GM19023 (cell line): ENCODE results near the gene MARCHF5.

Source experiments
- ATAC-seq: cut with Tn5 transposase; IDR thresholded peaks from one replicate; pipeline ENCODE4 v1.9.1; 2021; ENCODE audit warnings: mild to moderate bottlenecking, moderate library complexity; ENCODE audit not compliant: unreplicated experiment

The MARCHF5 gene, protein sequence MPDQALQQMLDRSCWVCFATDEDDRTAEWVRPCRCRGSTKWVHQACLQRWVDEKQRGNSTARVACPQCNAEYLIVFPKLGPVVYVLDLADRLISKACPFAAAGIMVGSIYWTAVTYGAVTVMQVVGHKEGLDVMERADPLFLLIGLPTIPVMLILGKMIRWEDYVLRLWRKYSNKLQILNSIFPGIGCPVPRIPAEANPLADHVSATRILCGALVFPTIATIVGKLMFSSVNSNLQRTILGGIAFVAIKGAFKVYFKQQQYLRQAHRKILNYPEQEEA

DNA sequence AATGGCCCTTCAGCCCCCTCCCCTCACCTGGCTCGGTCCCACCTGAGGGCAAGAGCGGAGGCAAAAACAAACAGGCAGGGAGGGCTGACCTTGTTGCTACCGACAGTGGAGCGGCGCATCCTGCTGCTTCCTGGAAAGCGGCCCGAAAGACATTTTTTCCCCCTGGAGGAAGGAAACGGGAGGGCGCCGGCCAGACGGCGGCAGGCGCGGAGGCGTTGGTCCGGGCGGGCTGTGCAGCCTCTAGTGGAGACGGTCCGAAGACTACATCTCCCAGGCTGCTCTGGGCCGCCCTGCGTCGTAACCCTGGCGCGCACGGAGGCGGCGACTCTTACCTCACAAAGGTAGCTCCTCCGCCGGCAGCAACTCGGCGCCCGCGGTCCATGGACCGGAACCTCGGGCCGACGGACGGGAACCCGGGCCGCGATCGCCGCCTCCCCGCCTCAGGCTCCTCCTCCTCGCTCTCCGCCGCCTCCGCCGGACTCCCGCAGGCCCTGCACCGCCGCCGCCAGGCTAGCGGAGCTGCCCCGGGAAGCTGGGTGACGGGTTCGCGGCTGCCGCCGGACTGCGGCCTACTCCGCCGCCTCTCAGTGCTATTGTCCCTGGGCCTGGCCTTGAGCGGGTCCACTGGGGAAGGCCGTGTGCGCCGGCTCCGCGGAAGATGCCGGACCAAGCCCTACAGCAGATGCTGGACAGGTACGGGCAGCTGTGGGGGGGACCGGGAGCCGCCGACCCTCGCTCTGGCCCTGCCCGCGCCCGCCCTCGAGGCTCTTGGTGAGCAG lies at the start of gene MARCHF5, which contains the start of gene CPEB3:
Gene MARCHF5, plus strand, starts transcription at position 331 of the 779 bp plus-strand sequence. Its CDS starts 328 bp downstream, at position 659.
Gene CPEB3, minus strand, starts transcription at position 242 of the 779 bp plus-strand sequence. CDS start 50,728 bp downstream, outside the sequence.
- peak; percentile 99 for ATAC-seq

DNA sequence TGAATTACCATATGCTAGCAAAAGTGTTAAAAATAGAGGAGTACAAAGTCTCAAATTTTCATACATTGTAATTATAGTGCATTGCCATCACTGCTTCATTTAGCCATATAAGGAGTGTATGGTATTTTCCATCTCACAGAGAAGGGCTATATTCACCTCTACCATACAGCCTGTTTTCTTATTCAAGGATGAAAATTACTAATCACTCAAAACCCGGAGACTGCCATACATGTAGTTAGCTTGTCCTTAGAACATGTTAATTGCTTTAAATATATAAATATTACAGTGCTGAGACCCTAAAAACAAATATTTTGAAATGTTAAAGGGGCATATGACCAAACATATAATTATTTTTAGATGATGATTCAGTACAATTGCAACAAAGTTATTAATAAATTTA lies 49.5 kb upstream of the MARCHF5 start:
- no peak for ATAC-seq

DNA sequence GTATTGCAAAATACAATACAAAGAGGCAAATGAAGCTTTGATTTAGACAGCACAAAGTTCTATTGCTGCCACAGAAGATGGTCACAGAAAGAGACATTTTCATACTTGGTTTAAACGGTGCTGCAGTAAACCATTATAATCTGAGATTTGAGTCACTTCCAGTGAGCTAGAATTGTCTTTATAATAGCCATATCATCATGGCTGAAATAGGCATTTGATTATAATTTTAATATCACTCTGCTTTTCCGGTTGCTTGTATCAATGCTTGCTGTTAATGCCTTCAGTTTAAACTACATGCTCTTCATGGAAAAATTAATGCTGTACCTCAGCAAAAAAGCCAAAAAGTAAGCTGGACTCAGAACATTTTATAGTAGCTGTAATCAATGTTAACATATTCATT lies 48.6 kb upstream of the MARCHF5 start:
- no peak for ATAC-seq

DNA sequence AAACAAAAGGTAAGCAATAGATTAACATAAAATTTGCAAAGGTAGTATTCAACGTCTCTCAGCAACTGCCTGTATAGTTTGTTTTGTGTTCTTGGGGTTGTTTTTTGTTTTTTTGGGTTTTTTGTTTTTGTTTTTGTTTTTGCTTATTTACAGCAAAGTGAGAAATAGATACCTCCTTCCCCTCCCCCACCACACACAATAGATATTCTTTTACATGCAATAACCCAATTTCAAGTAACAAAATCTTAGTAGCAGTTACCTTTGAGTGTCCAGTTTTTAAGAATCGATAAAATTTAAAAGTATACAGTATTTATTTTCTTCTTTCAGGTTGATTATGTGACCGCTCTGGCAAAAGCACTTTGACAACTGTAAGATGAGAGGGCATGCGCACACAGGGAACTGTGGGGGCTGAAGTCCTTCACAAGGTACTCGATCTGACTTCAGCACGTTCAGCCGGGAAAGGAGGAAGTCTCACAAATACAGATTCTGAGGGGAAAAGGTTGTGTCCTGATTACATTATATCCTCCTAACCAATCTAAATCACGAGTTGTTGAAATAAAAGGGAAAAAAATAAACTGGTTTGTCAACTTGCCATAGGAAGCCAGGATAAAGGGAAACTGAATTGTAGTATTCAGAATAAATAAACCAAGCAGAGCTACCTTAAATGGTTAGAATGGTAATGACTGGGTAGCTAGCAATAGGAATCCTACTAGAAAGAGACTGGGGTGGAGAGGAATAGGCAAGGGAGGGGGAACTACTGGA lies 47.9 kb upstream of the MARCHF5 start:
- ATAC-seq: no peak

DNA sequence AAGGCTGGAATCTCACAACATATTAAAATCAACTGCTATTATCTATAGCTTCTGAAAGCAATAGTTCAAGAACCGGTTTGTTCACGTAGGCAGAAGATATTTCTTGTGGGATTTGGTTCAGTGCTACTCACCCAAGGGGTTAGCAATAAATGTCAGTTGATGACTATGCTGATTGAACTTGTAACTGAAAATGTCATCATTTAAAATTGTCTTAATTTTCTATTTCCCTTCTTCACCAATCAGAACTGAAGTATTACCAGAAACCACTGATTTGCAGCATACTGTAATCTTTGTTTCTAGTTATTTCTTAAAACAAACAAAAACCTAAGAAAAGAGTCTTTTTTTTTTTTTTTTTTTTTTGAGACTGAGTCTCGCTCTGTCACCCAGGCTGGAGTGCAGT lies 46.2 kb upstream of the MARCHF5 start:
- no peak for ATAC-seq

DNA sequence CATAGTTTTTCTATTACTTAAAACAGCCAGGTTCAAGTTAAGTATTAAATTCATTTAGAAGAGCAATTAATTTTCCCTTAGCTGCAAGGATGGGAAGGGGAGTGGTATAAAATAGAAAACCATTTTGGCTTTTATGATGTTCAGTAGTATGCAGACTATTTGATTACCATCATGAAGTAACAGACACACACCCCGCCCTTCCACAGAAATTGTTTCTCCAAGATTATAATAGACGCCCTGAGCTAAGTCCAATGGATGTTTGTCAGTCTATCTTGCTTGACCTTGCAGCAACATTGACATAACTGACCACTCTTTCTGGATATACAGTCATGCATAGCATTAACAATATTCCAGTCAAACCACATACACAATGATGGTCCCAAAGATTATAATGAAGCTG lies 42.4 kb upstream of the MARCHF5 start:
- no peak for ATAC-seq

DNA sequence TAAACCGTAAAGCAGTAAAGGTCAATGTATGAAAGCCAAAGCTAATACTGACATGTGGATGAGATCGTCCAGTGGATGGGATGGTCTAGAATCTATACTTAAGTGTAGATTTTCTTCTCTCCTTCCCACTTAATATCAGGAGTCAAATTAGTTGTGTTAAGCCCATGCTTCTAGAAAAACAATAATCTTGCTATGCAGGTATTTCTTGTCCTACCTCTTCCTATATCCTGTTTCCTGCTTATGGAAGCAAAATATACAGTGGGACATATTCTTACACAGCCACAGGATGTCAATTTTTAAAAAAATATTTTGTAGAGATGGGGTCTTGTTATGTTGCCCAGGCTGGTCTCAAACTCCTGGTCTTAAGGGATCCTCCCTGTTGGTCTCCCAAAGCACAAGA lies 27.6 kb upstream of the MARCHF5 start:
- no peak for ATAC-seq

DNA sequence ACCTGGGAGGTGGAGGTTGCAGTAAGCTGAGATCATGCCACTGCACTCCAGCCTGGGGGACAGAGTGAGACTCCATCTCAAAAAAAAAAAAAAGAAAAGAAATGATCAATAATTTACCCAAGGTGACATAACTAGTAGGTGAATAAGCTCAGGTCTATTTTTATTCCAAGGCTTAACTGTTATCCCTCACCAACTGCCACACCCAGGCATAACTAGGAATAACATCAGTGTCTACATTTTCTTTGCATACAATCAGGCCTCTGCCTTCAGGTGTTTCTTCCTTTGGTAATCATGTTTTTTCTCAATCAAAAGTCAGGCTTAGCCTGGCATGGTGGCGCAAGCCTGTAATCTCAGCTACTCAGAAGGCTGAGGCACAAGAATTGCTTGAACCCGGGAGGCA lies 26.7 kb upstream of the MARCHF5 start:
- no peak for ATAC-seq

DNA sequence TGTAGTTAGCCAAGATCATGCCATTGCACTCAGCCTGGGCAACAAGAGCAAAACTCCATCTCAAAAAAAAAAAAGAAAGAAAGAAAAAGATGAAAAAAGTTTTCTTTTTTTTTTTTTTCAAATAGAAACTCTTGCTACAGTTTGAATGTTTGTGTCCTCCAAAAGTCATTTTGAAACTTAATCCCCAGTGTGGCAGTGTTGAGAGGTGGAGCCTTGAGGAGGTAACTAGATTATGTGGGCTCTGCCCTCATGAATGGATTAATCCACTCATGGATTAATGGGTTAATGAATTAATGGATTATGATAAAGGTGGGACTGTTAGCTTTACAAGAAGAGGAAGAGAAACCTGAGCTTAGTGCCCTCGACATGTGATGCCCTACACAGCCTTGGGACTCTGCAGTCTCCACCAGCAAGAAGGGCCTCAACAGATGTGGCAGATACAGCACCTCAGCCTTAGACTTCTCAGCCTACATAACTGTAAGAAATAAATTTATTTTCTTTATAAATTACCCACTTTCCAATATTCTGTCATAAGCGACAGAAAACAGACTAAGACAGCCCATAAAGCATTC lies 25.2 kb upstream of the MARCHF5 start:
- ATAC-seq: no peak

DNA sequence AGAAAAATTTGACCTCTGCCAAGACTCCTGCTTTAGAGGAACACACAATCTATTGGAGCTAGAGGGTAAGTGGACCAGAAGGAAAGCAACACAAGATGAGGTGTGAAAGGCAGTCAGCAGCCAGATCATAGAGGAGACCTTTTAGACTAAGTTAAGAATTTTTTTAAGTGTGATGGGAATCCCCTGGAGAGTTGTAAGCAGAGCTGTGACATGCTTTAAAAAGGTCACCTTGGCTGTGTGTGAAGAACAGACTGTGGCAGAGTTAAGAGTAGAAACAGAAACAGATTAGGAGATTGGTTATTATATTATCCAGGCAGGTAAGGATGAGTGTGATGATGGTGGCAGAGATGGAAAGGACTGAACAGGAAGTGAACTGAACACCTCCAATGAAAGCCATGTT lies 23.6 kb upstream of the MARCHF5 start:
- no peak for ATAC-seq

DNA sequence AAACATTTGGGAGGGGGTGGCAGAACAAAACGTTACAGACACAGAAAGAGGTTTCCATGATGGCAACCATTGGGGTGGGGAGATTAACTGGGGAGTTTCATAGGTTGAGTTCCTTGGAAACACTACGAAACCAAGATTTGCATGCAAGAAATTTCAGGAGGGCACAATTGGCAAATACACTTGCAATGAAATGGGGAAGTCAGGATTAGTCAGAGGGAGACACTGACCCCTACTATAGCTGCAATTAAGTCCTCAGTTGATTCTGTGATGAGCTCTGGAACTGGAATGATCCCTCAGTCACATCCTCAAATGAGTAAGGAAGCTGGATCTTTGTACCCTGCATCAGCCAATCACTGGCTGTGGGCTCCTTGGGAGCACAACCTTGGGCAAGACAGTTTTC lies 22.2 kb upstream of the MARCHF5 start:
- no peak for ATAC-seq

DNA sequence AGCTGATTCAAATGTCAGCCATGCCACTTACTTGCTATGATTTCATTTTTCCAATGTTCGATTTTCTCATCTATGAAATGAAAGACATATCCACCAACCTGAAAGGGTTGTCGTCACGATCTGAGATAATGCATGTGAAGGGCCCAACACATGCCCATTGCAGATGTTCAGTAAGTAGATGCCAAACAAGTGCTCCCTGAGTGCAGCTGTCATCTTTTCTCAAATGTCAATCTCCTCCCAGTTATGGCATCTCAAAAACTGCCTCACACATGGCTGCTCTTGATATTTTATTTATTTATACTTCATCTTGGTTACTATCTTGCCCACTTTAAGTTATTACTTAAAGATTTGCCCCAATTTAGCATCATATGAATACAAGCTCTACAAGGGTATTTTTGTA lies 16.9 kb upstream of the MARCHF5 start:
- ATAC-seq: no peak

DNA sequence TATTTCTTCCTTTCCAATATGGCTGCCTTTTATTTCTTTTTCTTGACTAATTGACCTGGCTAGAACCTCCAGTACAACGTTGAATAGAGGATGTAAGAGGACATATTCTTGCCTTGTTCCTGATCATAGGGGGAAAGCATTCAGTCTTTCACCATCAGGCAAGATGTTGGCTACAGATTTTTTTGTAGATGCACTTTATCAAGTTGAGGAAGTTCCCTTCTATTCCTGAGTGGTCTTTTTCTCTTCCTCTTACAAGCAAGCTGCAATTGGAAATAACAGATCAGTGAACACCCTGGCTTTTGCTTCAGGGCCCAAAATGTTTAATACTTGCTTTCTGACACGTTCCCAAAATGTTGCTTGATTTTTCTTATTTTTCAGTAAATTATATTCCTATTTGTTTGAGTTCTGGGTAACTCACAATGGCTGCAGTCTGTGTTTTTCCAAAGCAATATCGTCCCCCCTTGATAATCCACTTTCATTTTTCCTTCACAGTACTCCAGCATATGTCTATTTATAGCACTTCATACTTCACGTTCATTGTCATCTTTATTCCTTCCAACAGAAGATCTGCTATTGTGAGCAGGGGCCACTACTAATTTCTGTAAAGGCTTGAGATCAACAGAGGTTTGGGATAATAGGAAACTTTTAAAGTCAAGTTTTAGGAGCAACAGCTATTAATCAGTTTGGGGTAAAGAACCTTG lies 11.8 kb upstream of the MARCHF5 start:
- ATAC-seq: no peak

DNA sequence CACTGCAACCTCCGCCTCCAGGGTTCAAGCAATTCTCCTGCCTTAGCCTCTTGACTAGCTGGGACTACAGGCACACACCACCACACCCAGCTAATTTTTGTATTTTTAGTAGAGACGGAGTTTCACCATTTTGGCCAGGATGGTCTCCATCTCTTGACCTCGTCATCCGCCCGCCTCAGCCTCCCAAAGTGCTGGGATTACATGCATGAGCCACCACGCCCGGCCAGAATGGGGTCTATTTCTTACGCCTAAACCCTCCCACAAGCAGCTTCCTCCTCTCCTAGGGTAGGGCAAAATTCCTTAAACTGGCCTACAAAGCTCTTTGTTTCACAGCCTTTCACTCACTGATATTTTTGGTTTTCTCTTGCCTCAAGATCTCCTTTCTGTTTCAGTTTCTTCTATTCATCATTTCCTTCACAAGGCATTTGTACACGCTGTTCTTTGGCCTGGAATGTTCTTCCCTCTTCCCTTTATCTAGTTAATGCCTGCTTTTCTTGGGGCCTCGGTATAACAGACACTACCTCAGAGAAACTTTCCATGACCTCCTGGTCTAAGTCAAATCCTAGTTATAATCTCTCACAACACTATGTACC lies 6.8 kb upstream of the MARCHF5 start:
- ATAC-seq: no peak

DNA sequence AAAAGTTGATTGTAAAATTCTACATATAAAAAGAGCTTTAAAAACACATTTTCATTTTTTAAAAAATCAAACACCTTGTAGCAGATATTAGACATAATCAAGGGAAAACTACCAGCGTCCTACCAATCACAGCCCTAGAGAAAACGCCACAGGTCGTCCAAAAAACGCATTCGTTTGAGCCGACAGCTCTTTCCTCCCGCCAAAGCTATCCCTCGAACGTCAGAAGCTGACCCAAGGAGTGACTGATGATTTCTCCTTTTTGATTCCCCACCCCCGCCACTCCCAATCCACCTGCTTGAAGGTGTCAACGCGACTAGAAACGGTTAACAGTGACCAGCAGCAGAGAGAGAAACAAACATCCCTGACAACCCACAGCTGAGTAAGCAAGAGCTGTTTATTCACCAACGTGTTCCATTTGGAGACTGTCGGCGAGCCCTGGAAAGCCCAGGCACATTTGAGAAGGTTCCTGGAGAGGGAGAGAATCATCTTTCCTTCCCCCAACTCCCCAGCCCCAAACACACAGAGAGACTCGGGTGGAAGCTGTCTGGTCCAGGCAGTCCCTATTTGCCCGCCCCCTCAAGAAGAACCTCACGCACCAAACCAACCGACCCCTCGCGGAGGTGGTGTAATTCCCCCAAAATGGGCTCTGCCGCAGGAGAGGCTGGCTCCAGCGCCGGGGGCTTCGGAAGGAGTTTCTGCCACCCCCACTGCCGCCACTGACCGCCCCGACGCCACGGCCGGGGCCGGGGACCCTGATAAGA lies 711 bp upstream of the MARCHF5 start:
- peak; percentile 14 for ATAC-seq

DNA sequence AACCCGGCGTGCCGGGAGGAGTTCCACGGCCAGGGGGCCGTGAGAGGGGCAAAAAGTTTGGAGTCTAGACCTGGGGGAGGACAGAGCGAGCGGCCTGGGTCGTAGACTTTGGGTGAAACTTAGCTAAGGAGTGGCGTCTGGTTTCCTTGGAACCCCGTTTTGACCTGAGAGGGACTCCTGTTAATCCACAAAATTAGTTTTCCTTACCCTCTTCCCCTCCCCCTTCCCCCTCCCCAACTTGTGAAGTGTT lies 574 bp downstream of the MARCHF5 start:
- no peak for ATAC-seq

DNA sequence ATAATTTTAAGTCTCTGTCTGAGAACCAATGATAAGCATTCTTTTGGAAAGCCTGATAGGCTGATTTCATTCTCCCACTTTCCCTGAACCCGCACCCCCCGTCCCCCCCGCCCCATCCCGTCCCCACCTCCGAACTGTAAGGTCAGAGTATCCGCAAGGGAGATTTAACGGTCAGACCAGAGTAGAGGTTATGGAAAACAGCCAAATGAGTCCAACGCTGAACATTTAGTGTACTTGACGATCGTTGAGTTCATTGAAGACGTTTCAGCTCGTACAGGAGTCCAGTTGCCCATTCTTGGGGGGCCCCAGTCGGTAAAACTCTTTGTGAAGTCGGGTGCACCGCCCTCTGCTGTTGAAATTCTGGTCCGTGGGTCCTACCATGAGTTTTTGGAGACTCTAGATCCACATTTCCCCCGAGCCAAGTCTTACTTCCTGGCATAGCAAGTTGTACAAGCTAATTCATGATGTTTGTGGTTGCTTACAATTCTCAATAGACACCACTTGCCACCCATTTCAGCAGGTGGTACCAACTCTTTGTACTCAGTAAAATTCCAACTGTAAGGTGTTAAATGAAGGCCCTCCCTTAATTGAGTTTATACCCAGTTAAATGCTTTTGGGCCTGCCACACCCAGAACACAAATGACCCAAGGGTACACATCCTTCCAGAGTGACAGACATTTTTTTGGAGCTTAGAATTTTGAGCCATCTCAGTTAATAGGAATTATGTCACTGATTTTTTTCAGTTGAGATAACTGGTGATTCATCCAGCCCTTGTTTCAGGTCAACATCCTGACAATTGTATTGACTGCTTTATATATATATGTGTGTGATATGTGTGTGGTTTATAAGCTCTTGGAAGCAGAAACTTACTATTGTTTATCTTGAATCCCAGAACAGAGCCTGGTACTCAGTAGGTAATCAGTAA lies 1.2 kb downstream of the MARCHF5 start:
- no peak for ATAC-seq

DNA sequence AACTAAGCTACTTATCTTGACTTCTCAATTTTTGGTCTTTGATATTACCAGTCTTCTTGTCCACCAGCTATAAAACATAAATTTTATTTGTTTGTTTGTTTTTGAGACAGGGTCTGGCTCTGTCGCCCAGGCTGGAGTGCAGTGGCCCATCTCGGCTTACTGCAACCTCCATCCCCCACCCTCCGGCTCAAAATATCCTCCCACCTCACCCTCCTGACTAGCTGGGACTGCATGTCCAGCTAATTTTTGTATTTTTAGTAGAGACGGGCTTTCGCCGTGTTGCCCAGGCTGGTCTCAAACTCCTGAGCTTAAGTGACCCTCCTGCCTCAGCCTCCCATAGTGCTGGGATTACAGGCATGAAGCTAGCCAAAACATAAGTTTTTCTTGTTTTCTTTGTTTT lies 7.5 kb downstream of the MARCHF5 start:
- ATAC-seq: no peak

DNA sequence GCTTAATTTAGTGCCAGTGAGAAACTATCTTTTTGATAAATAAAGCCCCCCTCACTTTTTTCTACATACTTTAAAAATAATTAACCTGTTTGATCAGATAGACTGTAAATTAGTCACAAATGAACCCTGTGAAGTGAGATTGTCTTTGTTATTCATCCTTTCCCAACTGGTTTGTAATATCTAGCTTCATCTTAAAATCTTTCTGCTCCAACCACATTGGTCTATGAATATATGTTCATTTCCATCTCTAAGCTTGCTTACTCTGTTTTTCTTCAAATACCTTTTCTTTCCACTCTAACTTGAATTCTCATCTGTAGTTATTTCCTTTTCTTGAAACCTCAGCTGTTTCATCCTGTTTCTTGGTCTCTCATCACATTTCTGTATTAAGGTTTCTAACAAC lies 12.1 kb downstream of the MARCHF5 start:
- no peak for ATAC-seq
